GM23338 (cell line): Measurements from ENCODE around the gene MRPS10.

Experiments
- CREB1 ChIP-seq: fragments of 250-450 bp; sonication (Bioruptor Pico); IDR thresholded peaks from 2 replicates; pipeline ENCODE4 v1.5.0; 2020; ENCODE audit warnings: low read depth, mild to moderate bottlenecking, moderate library complexity
- CTCF ChIP-seq, 2 experiments: fragments of 200-600 bp in 1 of 2; sonication (generic) in 1 of 2; conservative IDR thresholded peaks; 2 replicates each; pipeline versions ENCODE4 v1.5.1 to v1.6.1; 2016 to 2017; ENCODE audit warnings: antibody characterized with exemption in 2 of 2, low read depth in 2 of 2, mild to moderate bottlenecking in 2 of 2, moderate library complexity in 1 of 2
- EZH2 ChIP-seq: fragments of 200-600 bp; sonication (generic); IDR thresholded peaks from one replicate; pipeline ENCODE4 v1.8.0; 2017; ENCODE audit warnings: antibody characterized with exemption, mild to moderate bottlenecking, low read depth; ENCODE audit not compliant: unreplicated experiment
- EZH2phosphoT487 ChIP-seq: fragments of 200-600 bp; sonication (generic); IDR thresholded peaks from one replicate; pipeline ENCODE4 v1.8.1; 2018; ENCODE audit warnings: antibody characterized with exemption; ENCODE audit not compliant: unreplicated experiment
- JUNB ChIP-seq: IDR thresholded peaks from one replicate; pipeline ENCODE4 v1.6.1; 2016; ENCODE audit warnings: antibody characterized with exemption; ENCODE audit not compliant: unreplicated experiment
- POLR2AphosphoS5 ChIP-seq: IDR thresholded peaks from 2 replicates; pipeline ENCODE4 v1.6.1; 2016; ENCODE audit warnings: antibody characterized with exemption, low read depth
- REST ChIP-seq: IDR thresholded peaks from one replicate; pipeline ENCODE4 v1.6.1; 2018; ENCODE audit warnings: antibody characterized with exemption; ENCODE audit not compliant: unreplicated experiment
- STAT1 ChIP-seq: IDR thresholded peaks from one replicate; pipeline ENCODE4 v1.6.1; 2016; ENCODE audit warnings: antibody characterized with exemption; ENCODE audit not compliant: unreplicated experiment
- ZNF114 ChIP-seq: fragments of 250-450 bp; sonication (Bioruptor Pico); IDR thresholded peaks from 2 replicates; pipeline ENCODE4 v1.5.0; 2020; ENCODE audit warnings: mild to moderate bottlenecking, moderate library complexity
- ZNF331 ChIP-seq: fragments of 250-450 bp; sonication (Bioruptor Pico); IDR thresholded peaks from 2 replicates; pipeline ENCODE4 v1.5.0; 2020; ENCODE audit warnings: low read depth, mild to moderate bottlenecking, moderate library complexity
- TF ChIP-seq, protein P1 (sequence below): IDR thresholded peaks from 2 replicates; pipeline ENCODE4 v1.6.1; 2016; ENCODE audit warnings: antibody characterized with exemption

GRCh38 chr6:42182101-42182500, 35.6 kb downstream of the MRPS10 start:
- TF ChIP-seq POLR2AphosphoS5 (no peak), CTCF (conservative IDR thresholded peaks at IDR 0.05; ENCODE audit: low read depth in 2 of 2) (no peak), EZH2 (no peak), EZH2phosphoT487 (no peak), ZNF331 (CRISPR knock-in tag) (no peak), REST (no peak), JUNB (no peak), CREB1 (CRISPR knock-in tag) (no peak), STAT1 (no peak), ZNF114 (CRISPR knock-in tag) (no peak)
- TF ChIP-seq, protein P1, sequence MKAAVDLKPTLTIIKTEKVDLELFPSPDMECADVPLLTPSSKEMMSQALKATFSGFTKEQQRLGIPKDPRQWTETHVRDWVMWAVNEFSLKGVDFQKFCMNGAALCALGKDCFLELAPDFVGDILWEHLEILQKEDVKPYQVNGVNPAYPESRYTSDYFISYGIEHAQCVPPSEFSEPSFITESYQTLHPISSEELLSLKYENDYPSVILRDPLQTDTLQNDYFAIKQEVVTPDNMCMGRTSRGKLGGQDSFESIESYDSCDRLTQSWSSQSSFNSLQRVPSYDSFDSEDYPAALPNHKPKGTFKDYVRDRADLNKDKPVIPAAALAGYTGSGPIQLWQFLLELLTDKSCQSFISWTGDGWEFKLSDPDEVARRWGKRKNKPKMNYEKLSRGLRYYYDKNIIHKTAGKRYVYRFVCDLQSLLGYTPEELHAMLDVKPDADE = no peak
